GM10248 (cell line): ENCODE data around the gene DCTPP1.

Source experiments
- CTCF ChIA-PET: fragments of 300-600 bp; sonication (Branson Sonifier 250); formaldehyde crosslinking; extraction: SDS; loops from one replicate; lab custom pipeline; 2021; ENCODE audit warnings: antibody characterized with exemption; lab: Yijun Ruan, JAX
- POLR2A ChIA-PET: fragments of 350-650 bp; sonication (Branson Sonifier 250); formaldehyde crosslinking; extraction: SDS; loops from one replicate; lab custom pipeline; 2020; ENCODE audit warnings: antibody characterized with exemption; lab: Yijun Ruan, JAX
- DNase-seq: peaks from one replicate; pipeline ENCODE4 v3.0.0; 2012; ENCODE audit errors: extremely low spot score
- CTCF ChIP-seq: IDR thresholded peaks from 2 replicates; pipeline ENCODE4 v1.5.1; 2012; ENCODE audit warnings: mild to moderate bottlenecking, low read depth; ENCODE audit errors: extremely low read depth, missing control alignments, control extremely low read depth

The DCTPP1 gene

GRCh38 chr16:30417529-30418349, 12.1 kb downstream of the DCTPP1 start:
- peak; percentile 33 for TF ChIP-seq CTCF
- ChIA-PET CTCF (interaction anchor here (1.0 to 5.1 kb wide), 10 partner anchors 9 to 298 kb away, joined by 3 to 58 read pairs (median 4); partner anchors contain the start of genes DCTPP1 and ZNF771), POLR2A (interaction anchor here (0.5 to 2.0 kb wide), 10 partner anchors 8 to 767 kb away, joined by 3 to 8 read pairs (median 3); partner anchors contain the start of gene DCTPP1)
- peak; percentile 79 for DNase-seq

GRCh38 chr16:30416624-30417528, 13.0 kb downstream of the DCTPP1 start:
- POLR2A ChIA-PET, result interaction anchor here (0.5 to 2.0 kb wide), 7 partner anchors 7 to 224 kb away, joined by 3 to 8 read pairs (median 3); partner anchors contain the start of genes DCTPP1 and ZNF771
- no peak for DNase-seq
- CTCF ChIA-PET, result interaction anchor here (1.0 to 5.1 kb wide), 12 partner anchors 9 to 297 kb away, joined by 3 to 58 read pairs (median 4); partner anchors contain the start of genes DCTPP1 and ZNF771

GRCh38 chr16:30416047-30416603, 13.7 kb downstream of the DCTPP1 start:
- TF ChIP-seq CTCF, result no peak
- ChIA-PET POLR2A (interaction anchor here (0.6 to 1.0 kb wide), 2 partner anchors 9 to 278 kb away, joined by 3 to 8 read pairs; partner anchors contain the start of gene ZNF771), CTCF (interaction anchor here (1.0 to 2.8 kb wide), 5 partner anchors 9 to 235 kb away, joined by 3 to 10 read pairs (median 4); partner anchors contain the start of genes DCTPP1, PRR14 and ZNF771)
- no peak for DNase-seq

More at GRCh38 chr16:30416624-30417528, 13.0 kb downstream of the DCTPP1 start:
- no peak for TF ChIP-seq CTCF

- CTCF ChIA-PET, result interaction anchor here (1.2 to 2.8 kb wide), 3 partner anchors 16 to 201 kb away, joined by 3 to 10 read pairs (median 5); partner anchors contain the start of genes DCTPP1 and ZNF48
- POLR2A ChIA-PET, result no interaction called here
- no peak for DNase-seq
- no peak for TF ChIP-seq CTCF
These were observed 15.7 kb downstream of the DCTPP1 start for GRCh38 chr16:30414159-30414558.

GRCh38 chr16:30413112-30413806, 16.6 kb downstream of the DCTPP1 start:
- ChIA-PET POLR2A (no interaction called here), CTCF (interaction anchor here (1.2 to 2.4 kb wide), 3 partner anchors 11 to 17 kb away, joined by 3 to 9 read pairs (median 5); partner anchors contain the start of genes DCTPP1 and ZNF48)
- TF ChIP-seq CTCF, result no peak
- no peak for DNase-seq
